PC-9 (cell line): ENCODE results near the gene PTPRF.

Experiments used
- CTCF ChIP-seq: fragments of 200-600 bp; sonication (generic); conservative IDR thresholded peaks from 2 replicates; pipeline ENCODE4 v1.6.1; 2017; ENCODE audit warnings: mixed run types, antibody characterized with exemption, mild to moderate bottlenecking, moderate library complexity
- EZH2 ChIP-seq: fragments of 200-600 bp; sonication (generic); IDR thresholded peaks from 2 replicates; pipeline ENCODE4 v1.8.0; 2017; ENCODE audit warnings: antibody characterized with exemption, low read depth

- no peak for TF ChIP-seq CTCF
- TF ChIP-seq EZH2: no peak
These were observed 20.8 kb upstream of the PTPRF start for GRCh38 chr1:43509740-43510375.
